K562 (cell line): ENCODE results near the gene GALT. TPM values are rescaled to one million over a fixed set of nuclear protein-coding genes. Genes with fewer than 3 reads are reported as not detected.

ENCODE experiments used
- ATAC-seq: fragments of 200-7000 bp; cut with Tn5 transposase; 3 replicates; pipeline ENCODE4 v1.9.1; 2020; ENCODE audit warnings: moderate library complexity
- BruUV-seq: library from RNA; stranded (reverse); fragments of 400-500 nt; replicated peaks from 2 replicates; lab custom pipeline; 2021; lab: Mats Ljungman, UMichigan
- CTCF ChIA-PET: fragments of 300-600 bp; formaldehyde crosslinking; extraction: SDS; loops from one replicate; lab custom pipeline; 2021; ENCODE audit warnings: low intra/inter-chr PET ratio; lab: Yijun Ruan, JAX
- POLR2A ChIA-PET: fragments of 300-600, 350-650 bp; sonication (Branson Sonifier 250); formaldehyde crosslinking; extraction: SDS; loops from one replicate; lab custom pipeline; 2021; ENCODE audit warnings: antibody characterized with exemption, inconsistent platforms; lab: Yijun Ruan, JAX
- DNase-seq, 4 experiments: peaks; one replicate each; pipeline versions ENCODE4 v3.0.0 to v3.0.0-alpha.2; 2011 to 2018; ENCODE audit warnings: low spot score in 3 of 4, mixed read lengths in 3 of 4; ENCODE audit errors: extremely low read depth in 1 of 4
- FAIRE-seq: peaks from 2 replicates; lab custom pipeline; 2011; peaks lifted over from hg19 to GRCh38; lab: Jason Lieb, UNC
- H2AFZ ChIP-seq: 2 replicates; pipeline ENCODE4 v1.6.0; 2011; ENCODE audit warnings: low read depth, low read length, control low read depth, inconsistent platforms
- H3K27ac ChIP-seq: fragments of 200-600 bp; 3 replicates; pipeline ENCODE4 v1.8.0; 2011; ENCODE audit warnings: low read depth, mild to moderate bottlenecking, control low read depth, inconsistent platforms, low read length, moderate library complexity, mixed read lengths; ENCODE audit errors: extremely low read depth
- H3K27me3 ChIP-seq, 2 experiments: fragments of 300-600 bp in 1 of 2; 2 replicates in 1 of 2; 3 replicates in 1 of 2; pipeline versions ENCODE4 v1.6.0 to v1.8.0; 2011; ENCODE audit warnings: inconsistent platforms in 2 of 2, low read length in 2 of 2, mild to moderate bottlenecking in 1 of 2, mixed read lengths in 1 of 2, moderate library complexity in 1 of 2; ENCODE audit not compliant: control insufficient read depth in 2 of 2, insufficient read depth in 2 of 2
- H3K36me3 ChIP-seq: fragments of 300-600 bp; 3 replicates; pipeline ENCODE4 v1.8.0; 2011; ENCODE audit warnings: mild to moderate bottlenecking, low read length, inconsistent platforms; ENCODE audit not compliant: control insufficient read depth, insufficient read depth
- H3K4me1 ChIP-seq, 2 experiments: fragments of 200-600 bp in 1 of 2; replicated peaks in 1 of 2; 2 replicates in 1 of 2; 3 replicates in 1 of 2; pipeline versions ENCODE4 v1.5.1 to v1.8.0; 2011; ENCODE audit warnings: inconsistent platforms in 2 of 2, low read length in 2 of 2, mild to moderate bottlenecking in 1 of 2, mixed read lengths in 1 of 2, moderate library complexity in 1 of 2; ENCODE audit not compliant: control insufficient read depth in 2 of 2, insufficient read depth in 2 of 2
- H3K4me2 ChIP-seq: 2 replicates; pipeline ENCODE4 v1.6.1; 2011; ENCODE audit warnings: low read length, control low read depth, inconsistent platforms, mixed read lengths; ENCODE audit not compliant: insufficient read depth
- H3K4me3 ChIP-seq: fragments of 200-600 bp; sonication (generic), shearing (Covaris generic); 2 replicates; pipeline ENCODE4 v1.5.1; 2016; ENCODE audit warnings: control low read depth, inconsistent platforms
- H3K79me2 ChIP-seq: fragments of 200-600 bp; 3 replicates; pipeline ENCODE4 v1.8.0; 2011; ENCODE audit warnings: low read length, inconsistent platforms; ENCODE audit not compliant: control insufficient read depth, insufficient read depth
- H3K9ac ChIP-seq, 2 experiments: 2 replicates each; pipeline versions ENCODE4 v1.6.0 to v1.6.1; 2011; ENCODE audit warnings: low read depth in 2 of 2, low read length in 2 of 2, control low read depth in 1 of 2, inconsistent platforms in 1 of 2, mild to moderate bottlenecking in 1 of 2, mixed read lengths in 1 of 2; ENCODE audit not compliant: insufficient read depth in 1 of 2
- H3K9me1 ChIP-seq: one replicate; pipeline ENCODE4 v1.6.0; 2011; ENCODE audit warnings: inconsistent platforms, mild to moderate bottlenecking, low read length, moderate library complexity; ENCODE audit not compliant: control insufficient read depth, insufficient read depth
- H3K9me3 ChIP-seq: replicated peaks from 2 replicates; pipeline ENCODE4 v1.5.1; 2011; ENCODE audit warnings: low read depth, low read length, inconsistent platforms; ENCODE audit not compliant: control insufficient read depth, insufficient read depth
- H4K20me1 ChIP-seq: replicated peaks from 2 replicates; pipeline ENCODE4 v1.6.1; 2011; ENCODE audit warnings: low read length, inconsistent platforms, mixed read lengths; ENCODE audit not compliant: control insufficient read depth, insufficient read depth
- ZC3H8 ChIP-seq: fragments of 450-650 bp; IDR thresholded peaks from 2 replicates; pipeline ENCODE4 v1.6.1; 2017
- WGBS: fragments of 100-300 bp; shearing (Covaris generic); methylation state at CpG from one replicate; pipeline ENCODE4 v1.1.6; 2016; ENCODE audit warnings: low coverage, mixed read lengths; ENCODE audit not compliant: insufficient coverage; ENCODE audit errors: missing lambda C conversion rate; 5-methylcytosine and 5-hydroxymethylcytosine counted together
- in situ Hi-C: fragments of 300-500 bp; cut with MboI; formaldehyde crosslinking; loops from 4 replicates; pipeline ENCODE4 v1.15.0; 2018; ENCODE audit warnings: inconsistent platforms, mixed read lengths
- intact Hi-C: fragments of 100-400 bp; cut with micrococcal nuclease; formaldehyde crosslinking; loops from 2 replicates; pipeline ENCODE4 v1.14.2; 2022
- polyA plus RNA-seq, 8 experiments: library from polyadenylated mRNA; depleted of rRNA in 4 of 8; stranded (reverse) in 5 of 8; unstranded in 3 of 8; fragments of >200 nt; fragmentation: Nextera tagmentation in 2 of 8; fragmentation: Illumina TruSeq in 1 of 8; extraction: Ambion mirVana in 2 of 8; extraction: Trizol in 1 of 8; gene quantifications; 2 replicates each; pipeline versions ENCODE4 v1.2.1 to v1.2.3, GENCODE V29; 2011 to 2014; ENCODE audit warnings: inconsistent platforms in 1 of 8, missing spikeins in 1 of 8
- total RNA-seq, 7 experiments: library from RNA; depleted of rRNA in 6 of 7; stranded (reverse); fragments of >200 nt in 6 of 7; fragmentation: Illumina TruSeq in 2 of 7; extraction: Trizol in 2 of 7; gene quantifications; 2 replicates each; pipeline versions ENCODE4 v1.2.1 to v1.2.3, GENCODE V29; 2011 to 2021; ENCODE audit warnings: low replicate concordance in 1 of 7

Gene GALT
- total and polyA plus RNA-seq, 9 of the 15 experiments (the other 6 are each of a cell fraction or from before 2014, with no cell fraction given), result 7.3 to 29.2 (median 15.6) TPM

DNA sequence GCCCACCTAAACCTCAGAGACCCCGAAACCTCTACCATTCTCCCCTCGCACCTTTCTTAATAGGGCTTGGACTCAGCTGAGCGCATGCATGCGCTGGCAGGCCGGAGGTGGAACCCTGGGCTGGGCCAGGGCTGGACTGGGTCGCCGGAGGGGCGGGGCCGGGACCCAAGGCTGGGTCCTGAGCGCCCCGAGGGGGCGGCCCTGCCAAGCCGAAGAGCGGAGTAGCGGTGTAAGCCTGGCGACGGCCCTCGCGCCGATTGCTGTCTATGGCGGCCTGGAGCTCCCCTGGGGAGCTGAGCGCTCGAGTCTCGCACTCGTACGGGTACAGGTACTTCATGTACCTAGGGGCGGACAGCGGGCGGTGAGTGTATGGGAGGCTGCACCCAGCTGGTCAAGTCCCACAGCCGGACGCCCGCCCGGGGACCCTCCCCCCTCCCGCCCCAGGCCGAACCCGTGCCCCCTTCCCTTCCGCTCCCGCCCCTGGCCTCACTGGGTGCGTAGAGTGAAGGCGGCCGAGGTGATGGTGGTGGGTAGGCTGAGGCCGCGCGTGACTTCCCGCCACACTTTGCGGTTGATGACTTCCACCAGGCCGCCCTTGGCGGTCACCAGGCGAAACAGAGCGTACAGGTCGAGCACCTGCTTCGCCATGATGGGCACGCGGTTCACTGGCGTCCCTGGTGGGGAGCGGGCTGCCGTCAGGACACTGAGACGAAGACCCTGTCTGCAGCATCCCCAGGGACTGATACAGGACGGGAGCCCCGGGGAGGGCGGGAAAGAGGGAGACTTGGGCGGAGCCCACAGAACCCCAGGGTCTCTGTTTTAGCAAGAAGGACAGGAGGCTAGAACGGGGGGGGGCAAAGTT lies 22.9 kb upstream of the GALT start:
- no peak overlapping the region for H3K4me3 ChIP-seq
- H3K36me3 ChIP-seq, result no peaks in the 10 kb centered on the region
- H4K20me1 ChIP-seq, result no peaks in the 10 kb centered on the region
- no peaks in the 10 kb centered on the region for H3K9me3 ChIP-seq
- H3K27me3 ChIP-seq, result peaks cover 9 to 35% of the 10 kb centered on the region in 2 experiments; a peak in 4 of 5 replicates
- FAIRE-seq, result no peak
- DNase-seq, result no peak
- 78% methylated on average over 12 of the region's 63 CpGs for WGBS
- no peak overlapping the region for H3K4me2 ChIP-seq
- H2AFZ ChIP-seq, result no peak overlapping the region
- TF ChIP-seq ZC3H8, result no peak
- ATAC-seq, result no peak
- peaks cover 5 to 18% of the 10 kb centered on the region in 2 experiments; a peak in 3 of 5 replicates for H3K4me1 ChIP-seq
- no TSS peak for BruUV-seq
- in situ Hi-C loops, result no loop called here
- ChIA-PET POLR2A (no interaction called here), CTCF (no interaction called here)
- H3K9ac ChIP-seq, result no peak overlapping the region
- no peaks in the 10 kb centered on the region; the same call in 2 of the 3 replicates for H3K79me2 ChIP-seq
- no peaks in the 10 kb centered on the region for H3K9me1 ChIP-seq
- H3K27ac ChIP-seq, result no peak overlapping the region
- intact Hi-C loops, result no loop called here

DNA sequence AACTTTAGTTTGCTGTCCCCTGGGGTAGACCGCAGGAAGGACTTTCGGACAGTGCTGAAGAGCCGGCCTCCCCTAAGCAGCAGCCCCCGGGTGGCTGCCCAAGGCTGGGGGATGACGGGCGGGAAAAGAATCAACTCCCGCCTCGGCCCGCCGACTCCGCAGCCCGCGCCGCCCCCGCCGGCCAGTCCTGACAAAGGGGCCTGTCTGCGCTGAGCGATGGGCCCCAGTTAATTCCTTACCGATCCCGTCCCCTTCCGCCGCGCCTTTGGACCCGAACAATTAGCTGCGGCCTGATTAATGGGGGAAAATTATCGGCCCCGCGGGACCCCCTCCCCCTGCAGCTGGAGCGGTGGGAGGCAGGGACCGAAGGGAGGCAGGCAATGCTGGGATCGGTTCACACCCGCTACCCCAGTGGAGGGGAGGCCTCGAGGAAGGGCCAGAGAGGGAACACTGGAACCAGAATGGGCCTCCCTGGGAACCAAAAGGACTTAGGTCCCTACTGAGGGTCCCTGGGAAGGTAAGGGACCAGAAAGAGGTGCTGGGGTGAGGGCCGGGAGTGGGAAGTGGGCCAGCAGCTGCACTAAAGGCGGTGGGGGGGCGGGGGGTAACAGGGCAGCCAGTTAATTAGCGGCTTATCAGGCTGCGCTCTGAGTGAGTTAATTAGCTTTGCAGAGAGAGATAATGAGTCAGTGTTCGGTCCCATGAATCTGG lies 21.8 kb upstream of the GALT start:
- Histone ChIP-seq H3K27me3 (peaks cover 14 to 43% of the 10 kb centered on the region in 2 experiments; a peak in 4 of 5 replicates), H3K9me3 (no peaks in the 10 kb centered on the region), H3K27ac (no peak overlapping the region), H2AFZ (no peak overlapping the region), H3K4me1 (peaks cover 2 to 26% of the 10 kb centered on the region in 2 experiments; a peak in 3 of 5 replicates), H3K9me1 (no peaks in the 10 kb centered on the region), H3K4me3 (no peak overlapping the region), H3K9ac (no peak overlapping the region), H3K36me3 (no peaks in the 10 kb centered on the region), H3K79me2 (no peaks in the 10 kb centered on the region; the same call in 2 of the 3 replicates), H4K20me1 (no peaks in the 10 kb centered on the region), H3K4me2 (no peak overlapping the region)
- ATAC-seq (no peak), DNase-seq (no peak), FAIRE-seq (no peak)
- BruUV-seq, result no TSS peak
- in situ Hi-C loops, result no loop called here
- intact Hi-C loops, result no loop called here
- POLR2A ChIA-PET, result interaction anchor here (0.6 to 0.7 kb wide), 2 partner anchors 23 to 423 kb away, joined by 3 read pairs; no protein-coding TSS in a partner anchor
- CTCF ChIA-PET, result no interaction called here
- 29% methylated on average over 6 of the region's 39 CpGs for WGBS
